Measurements from ENCODE around the gene DCDC2. TPM values are rescaled to one million over a fixed set of nuclear protein-coding genes. Genes with fewer than 3 reads are reported as not detected.
"Not testable (repeated sequence)": the region's sequence is repeated elsewhere in the genome, so short reads cannot be mapped to it uniquely, and the experiment has no call there.

The DCDC2 gene
- total RNA-seq, 1 experiment from 2014 or later = 1.8 TPM

DNA sequence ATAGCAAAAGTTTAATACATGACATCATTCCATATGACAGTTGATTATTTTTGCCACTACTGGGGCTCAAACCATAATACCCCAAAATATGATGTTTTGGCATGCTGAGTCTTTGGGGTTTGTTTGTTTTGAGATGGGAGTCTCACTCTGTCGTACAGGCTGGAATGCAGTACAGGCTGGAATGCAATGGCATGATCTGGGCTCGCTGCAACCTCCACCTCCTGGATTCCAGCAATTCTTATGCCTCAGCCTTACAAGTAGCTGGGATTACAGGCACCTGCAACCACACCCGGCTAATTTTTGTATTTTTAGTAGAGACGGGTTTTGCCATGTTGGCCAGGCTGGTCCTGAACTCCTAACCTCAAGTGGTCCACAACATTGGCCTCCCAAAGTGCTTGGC is 43.6 kb upstream of the DCDC2 start:
- ChIA-PET CTCF (interaction anchor here (1.7 kb wide), 1 partner anchor 42 kb away, joined by 8 read pairs; no protein-coding TSS in a partner anchor), POLR2A (interaction anchor here (0.6 kb wide), 1 partner anchor 284 kb away, joined by 3 read pairs; no protein-coding TSS in a partner anchor)
- peak overlapping the region; percentile 96 for H3K27ac Mint-ChIP-seq
- ATAC-seq (peak; percentile 36), DNase-seq (ENCODE audit: low spot score) (peak; percentile 50)
- H3K27me3 Mint-ChIP-seq (ENCODE audit: low read depth) = no peaks in the 10 kb centered on the region
- peak; percentile 60; the same call in 1 of the 2 replicates for TF ChIP-seq TEAD4 (CRISPR knock-in tag; IDR thresholded peaks at IDR 0.05)
- no peak for TF ChIP-seq TCF7 (CRISPR knock-in tag; IDR thresholded peaks at IDR 0.05; ENCODE audit: low read depth)
- peak; percentile 53; the same call in 1 of the 2 replicates for TF ChIP-seq TEAD1 (CRISPR knock-in tag; IDR thresholded peaks at IDR 0.05)
- peak overlapping the region; percentile 99 for H3K4me3 Mint-ChIP-seq
- peaks cover 60% of the 10 kb centered on the region for H3K4me1 Mint-ChIP-seq
- H3K9me3 Mint-ChIP-seq = peaks cover 21% of the 10 kb centered on the region
- H3K36me3 Mint-ChIP-seq = peaks cover 40% of the 10 kb centered on the region

GRCh38 chr6:24400045-24401039 is 42.5 kb upstream of the DCDC2 start:
- CTCF ChIA-PET; POLR2A ChIA-PET; ATAC-seq; H3K27me3 Mint-ChIP-seq (ENCODE audit: low read depth): not testable (repeated sequence)
- H3K4me1 Mint-ChIP-seq = peaks cover 57% of the 10 kb centered on the region
- H3K9me3 Mint-ChIP-seq = peaks cover 28% of the 10 kb centered on the region
- peak overlapping the region; percentile 92 for H3K27ac Mint-ChIP-seq
- TF ChIP-seq FOXK1 (CRISPR knock-in tag; IDR thresholded peaks at IDR 0.05) = peak; percentile 46; the same call in 1 of the 2 replicates
- TF ChIP-seq ETV6 (CRISPR knock-in tag; IDR thresholded peaks at IDR 0.05) = 0 out of 2 replicates have a peak, but pooled peaks have one; percentile 49
- 0 out of 2 replicates have a peak, but pooled peaks have one; percentile 53 for TF ChIP-seq ERG (CRISPR knock-in tag; IDR thresholded peaks at IDR 0.05)
- TF ChIP-seq ZNF532 (CRISPR knock-in tag; IDR thresholded peaks at IDR 0.05; ENCODE audit: borderline replicate concordance) = peak; percentile 44; the same call in 1 of the 2 replicates
- TF ChIP-seq USF2 (CRISPR knock-in tag; IDR thresholded peaks at IDR 0.05) = 0 out of 2 replicates have a peak, but pooled peaks have one; percentile 27
- 0 out of 2 replicates have a peak, but pooled peaks have one; percentile 63 for TF ChIP-seq TEAD1 (CRISPR knock-in tag; IDR thresholded peaks at IDR 0.05)
- DNase-seq (ENCODE audit: low spot score) = peak; percentile 44
- H3K36me3 Mint-ChIP-seq = peaks cover 42% of the 10 kb centered on the region
- H3K4me3 Mint-ChIP-seq = peak overlapping the region; percentile 99

- ChIA-PET CTCF (interaction anchor here (1.0 kb wide), 1 partner anchor 114 kb away, joined by 3 read pairs; no protein-coding TSS in a partner anchor), POLR2A (no interaction called here)
- Mint-ChIP-seq H3K4me3 (no peak overlapping the region), H3K27me3 (ENCODE audit: low read depth) (no peaks in the 10 kb centered on the region; the same call in 1 of the 2 replicates), H3K9me3 (peaks cover 38% of the 10 kb centered on the region), H3K4me1 (peaks cover 43% of the 10 kb centered on the region), H3K36me3 (peaks cover 36% of the 10 kb centered on the region), H3K27ac (no peak overlapping the region)
- TF ChIP-seq ARID4B (CRISPR knock-in tag; IDR thresholded peaks at IDR 0.05; ENCODE audit: borderline replicate concordance) = no peak
- no peak for TF ChIP-seq GTF2I (CRISPR knock-in tag; conservative IDR thresholded peaks at IDR 0.05)
- no peak for ATAC-seq
- no peak for DNase-seq (ENCODE audit: low spot score)
Observed at GRCh38 chr6:24397631-24398030, 39.8 kb upstream of the DCDC2 start.
